Measurements from ENCODE around the gene IDH3G.

GRCh38 chrX:153736071-153736820 lies 57.9 kb downstream of the IDH3G start:
- TF ChIP-seq CTCF (IDR thresholded peaks at IDR 0.05) (no peak), POLR2A (IDR thresholded peaks at IDR 0.05) (no peak), EP300 (IDR thresholded peaks at IDR 0.05) (no peak)
